ENCODE results near the gene BICC1.

The BICC1 gene

GRCh38 chr10:58718596-58718995 lies 205.9 kb downstream of the BICC1 start:
- no peak overlapping the region for H3K4me3 ChIP-seq (ENCODE audit: low read depth, low read length)
- DNase-seq (ENCODE audit: low read depth): no peak
- no peak for TF ChIP-seq CTCF (conservative IDR thresholded peaks at IDR 0.05; ENCODE audit: low read depth, low read length)

- H3K4me3 ChIP-seq (ENCODE audit: low read depth, low read length): no peak overlapping the region
- TF ChIP-seq CTCF (conservative IDR thresholded peaks at IDR 0.05; ENCODE audit: low read depth, low read length): no peak
- no peak for DNase-seq (ENCODE audit: low read depth)
These were observed 209.1 kb downstream of the BICC1 start for GRCh38 chr10:58721601-58722281.

GRCh38 chr10:58723186-58723585 lies 210.5 kb downstream of the BICC1 start:
- H3K4me3 ChIP-seq (ENCODE audit: low read depth, low read length): no peak overlapping the region
- no peak for DNase-seq (ENCODE audit: low read depth)
- no peak for TF ChIP-seq CTCF (conservative IDR thresholded peaks at IDR 0.05; ENCODE audit: low read depth, low read length)

GRCh38 chr10:58723966-58724365 lies 211.3 kb downstream of the BICC1 start:
- no peak overlapping the region for H3K4me3 ChIP-seq (ENCODE audit: low read depth, low read length)
- TF ChIP-seq CTCF (conservative IDR thresholded peaks at IDR 0.05; ENCODE audit: low read depth, low read length): no peak
- peak; percentile 48 for DNase-seq (ENCODE audit: low read depth)

GRCh38 chr10:58724781-58725180 lies 212.1 kb downstream of the BICC1 start:
- TF ChIP-seq CTCF (conservative IDR thresholded peaks at IDR 0.05; ENCODE audit: low read depth, low read length): no peak
- DNase-seq (ENCODE audit: low read depth): no peak
- H3K4me3 ChIP-seq (ENCODE audit: low read depth, low read length): no peak overlapping the region

GRCh38 chr10:58725901-58726300 lies 213.2 kb downstream of the BICC1 start:
- no peak overlapping the region for H3K4me3 ChIP-seq (ENCODE audit: low read depth, low read length)
- TF ChIP-seq CTCF (conservative IDR thresholded peaks at IDR 0.05; ENCODE audit: low read depth, low read length): no peak
- no peak for DNase-seq (ENCODE audit: low read depth)

- no peak for TF ChIP-seq CTCF (conservative IDR thresholded peaks at IDR 0.05; ENCODE audit: low read depth, low read length)
- DNase-seq (ENCODE audit: low read depth): no peak
- no peak overlapping the region for H3K4me3 ChIP-seq (ENCODE audit: low read depth, low read length)
These were observed 215.0 kb downstream of the BICC1 start for GRCh38 chr10:58727633-58728032.
